Right ventricle myocardium inferior (tissue), 1 donor: ENCODE results near the gene CLDN9. TPM values are rescaled to one million over a fixed set of nuclear protein-coding genes. Genes with fewer than 3 reads are reported as not detected.
"Not testable (repeated sequence)": the region's sequence is repeated elsewhere in the genome, so short reads cannot be mapped to it uniquely, and the experiment has no call there.

Experiments used
- ATAC-seq: fragments of 200-7000 bp; cut with Tn5 transposase; one replicate; pipeline ENCODE4 v1.9.1; 2020; ENCODE audit warnings: mild to moderate bottlenecking, moderate library complexity
- DNase-seq: peaks from one replicate; pipeline ENCODE4 v3.0.0; 2021; ENCODE audit errors: missing footprints
- intact Hi-C: fragments of 100-400 bp; cut with DNase I; formaldehyde crosslinking; loops from one replicate; pipeline ENCODE4 v1.11.0; 2022
- total RNA-seq: library from RNA; stranded (reverse); fragmentation: NEBNext Ultra II Directional; extraction: Animal tissue kit (Norgen Biotek cat#: 25700); gene quantifications from one replicate; pipeline ENCODE4 v1.2.1, GENCODE V29; 2021
- donor health status: DM: no; HTN: yes; CAD: no; lungs with severe emphysema.

CLDN9 gene
- total RNA-seq, 1 donor from 2014 or later, result 0.32 TPM

DNA sequence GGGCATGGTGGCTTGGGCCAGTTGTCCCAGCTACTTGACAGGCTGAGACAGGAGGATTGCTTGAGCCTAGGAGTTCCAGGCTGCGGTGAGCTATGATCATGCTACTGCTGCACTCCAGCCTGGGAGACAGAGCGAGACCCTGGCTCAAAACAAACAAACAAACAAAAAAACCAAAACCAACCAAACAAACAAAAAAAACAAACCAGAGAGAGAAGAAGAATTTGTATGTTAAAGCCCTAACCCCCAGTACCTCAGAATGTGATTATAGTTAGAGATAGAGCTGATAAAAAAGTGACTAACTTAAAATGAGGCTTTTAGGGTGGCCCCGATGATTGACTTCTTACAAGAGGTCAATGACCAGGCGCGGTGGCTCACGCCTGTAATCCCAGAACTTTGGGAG, 32.0 kb downstream of the CLDN9 start:
- intact Hi-C loops, result no loop called here
- no peak for ATAC-seq
- no peak for DNase-seq

DNA sequence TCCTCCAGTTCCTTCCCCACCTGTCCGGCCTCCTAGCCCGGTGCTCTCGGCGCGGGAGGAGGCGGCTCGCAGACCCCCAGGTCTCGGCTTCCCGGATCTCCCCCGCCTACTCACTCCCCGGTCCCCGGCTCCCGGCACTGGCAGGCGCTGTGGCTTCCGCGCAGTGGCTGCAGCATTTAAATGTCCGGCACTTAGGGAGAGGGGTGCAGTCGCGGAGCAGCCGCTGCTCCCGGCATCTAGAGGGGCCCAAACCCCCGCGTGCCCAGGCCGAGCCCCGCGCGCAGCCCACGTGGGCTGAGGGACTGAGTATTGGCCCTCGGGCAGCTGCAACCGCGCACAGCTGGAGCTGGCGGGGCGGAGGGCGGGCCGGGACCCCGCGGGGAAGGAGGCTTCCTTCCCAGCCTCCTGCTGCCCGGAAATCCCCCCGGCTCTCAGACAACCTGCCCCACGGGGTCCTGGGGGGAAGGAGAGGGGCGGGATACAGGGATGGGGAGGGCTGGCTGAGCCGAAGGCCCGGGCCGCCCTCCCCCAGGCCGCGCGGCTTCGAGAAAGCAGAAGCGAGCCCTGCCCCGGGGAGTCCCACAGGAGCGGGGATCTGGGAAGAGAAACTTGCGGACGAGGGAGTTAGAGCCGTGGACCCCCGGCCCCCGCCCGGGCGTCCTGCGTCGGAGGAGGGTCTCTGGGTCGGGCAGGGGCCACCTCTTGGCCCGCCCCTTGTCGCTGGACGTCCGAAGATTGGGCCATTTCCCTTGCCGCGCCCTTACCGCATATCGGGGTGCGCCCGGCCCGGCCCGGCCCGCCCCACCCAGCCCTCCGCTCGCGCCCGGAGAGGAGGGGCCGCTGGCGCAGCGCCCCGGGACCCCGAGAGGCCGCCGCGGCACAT, 33.3 kb downstream of the CLDN9 start, which contains the start of gene MMP25:
TSS of gene MMP25 (plus strand) at position 804 of the 883 bp plus-strand sequence. CDS start 357 bp downstream, outside the sequence.
- DNase-seq (peak; percentile 87), ATAC-seq (peak; percentile 59)
- intact Hi-C loops, result no loop called here

DNA sequence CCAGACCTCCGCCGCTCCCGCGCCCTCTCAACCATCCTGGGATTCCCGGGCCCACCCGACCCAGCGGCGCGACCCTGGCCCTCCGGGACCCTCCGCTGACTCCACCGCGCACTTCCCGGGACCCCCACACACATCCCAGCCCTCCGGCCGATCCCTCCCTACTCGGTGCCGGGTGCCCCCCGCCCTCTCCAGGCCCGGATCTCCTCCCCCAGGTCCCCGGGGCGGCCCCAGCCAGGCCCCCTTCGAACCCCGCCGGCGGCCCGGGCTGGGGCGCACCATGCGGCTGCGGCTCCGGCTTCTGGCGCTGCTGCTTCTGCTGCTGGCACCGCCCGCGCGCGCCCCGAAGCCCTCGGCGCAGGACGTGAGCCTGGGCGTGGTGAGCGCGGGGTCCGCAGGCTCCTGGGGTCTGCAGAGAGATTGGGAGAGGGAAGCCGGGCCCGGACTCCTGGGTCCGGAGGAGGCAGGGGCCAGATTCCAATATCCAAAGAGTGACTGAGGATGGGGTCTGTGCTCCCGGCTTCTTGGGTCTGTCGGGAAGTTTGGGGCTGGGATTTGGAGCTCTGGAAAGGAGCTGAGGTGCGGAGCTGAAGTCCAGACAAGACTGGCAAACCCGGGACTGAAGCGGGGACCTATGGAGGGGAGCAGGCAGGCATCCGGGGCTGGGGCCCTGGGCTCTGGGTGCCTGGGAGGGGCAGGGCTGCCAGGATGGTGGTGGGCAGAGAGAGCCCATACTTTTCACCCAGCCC, 34.1 kb downstream of the CLDN9 start:
- peak; percentile 67 for DNase-seq
- peak; percentile 4 for ATAC-seq
- intact Hi-C loops, result no loop called here

DNA sequence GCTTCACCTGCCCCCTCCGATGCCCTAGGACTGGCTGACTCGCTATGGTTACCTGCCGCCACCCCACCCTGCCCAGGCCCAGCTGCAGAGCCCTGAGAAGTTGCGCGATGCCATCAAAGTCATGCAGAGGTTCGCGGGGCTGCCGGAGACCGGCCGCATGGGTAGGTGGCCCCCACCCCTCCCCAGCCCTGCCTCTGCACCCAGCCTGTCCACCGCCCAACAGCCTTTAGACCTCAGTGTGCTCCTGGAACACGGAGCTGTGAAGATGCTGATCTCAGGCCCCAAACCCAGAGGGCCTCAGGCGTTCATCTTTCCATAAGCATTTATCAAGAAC, 34.6 kb downstream of the CLDN9 start:
- peak; percentile 70 for DNase-seq
- ATAC-seq, result no peak
- intact Hi-C loops, result no loop called here

DNA sequence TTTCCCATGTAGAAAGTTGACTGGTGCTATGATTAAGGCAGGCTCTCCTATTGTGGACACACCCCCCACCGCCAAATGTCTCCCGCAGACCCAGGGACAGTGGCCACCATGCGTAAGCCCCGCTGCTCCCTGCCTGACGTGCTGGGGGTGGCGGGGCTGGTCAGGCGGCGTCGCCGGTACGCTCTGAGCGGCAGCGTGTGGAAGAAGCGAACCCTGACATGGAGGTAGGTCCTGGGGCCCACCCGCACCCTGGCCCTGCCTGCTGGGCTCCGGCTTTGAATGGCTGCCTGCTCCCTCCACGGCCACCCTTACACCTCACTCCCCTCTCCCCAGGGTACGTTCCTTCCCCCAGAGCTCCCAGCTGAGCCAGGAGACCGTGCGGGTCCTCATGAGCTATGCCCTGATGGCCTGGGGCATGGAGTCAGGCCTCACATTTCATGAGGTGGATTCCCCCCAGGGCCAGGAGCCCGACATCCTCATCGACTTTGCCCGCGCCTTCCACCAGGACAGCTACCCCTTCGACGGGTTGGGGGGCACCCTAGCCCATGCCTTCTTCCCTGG, 37.3 kb downstream of the CLDN9 start:
- no peak for ATAC-seq
- intact Hi-C loops, result no loop called here
- DNase-seq, result peak; percentile 60

DNA sequence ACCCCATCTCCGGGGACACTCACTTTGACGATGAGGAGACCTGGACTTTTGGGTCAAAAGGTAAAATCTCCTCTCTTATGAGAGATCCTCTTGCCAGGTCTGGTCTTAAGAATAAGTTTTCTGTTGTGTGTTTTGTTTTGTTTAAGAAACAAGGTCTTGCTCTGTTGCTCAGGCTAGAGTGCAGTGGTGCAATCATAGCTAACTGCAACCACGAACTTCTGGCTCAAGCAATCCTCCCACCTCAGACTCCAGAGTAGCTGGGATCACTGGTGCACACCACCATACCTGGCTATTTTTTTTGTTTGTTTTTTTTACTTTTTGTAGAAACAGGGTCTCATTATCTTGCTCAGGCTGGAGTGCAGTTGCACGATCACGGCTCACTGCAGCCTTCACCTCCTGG, 37.8 kb downstream of the CLDN9 start:
- DNase-seq, result no peak
- intact Hi-C loops, result no loop called here
- no peak for ATAC-seq

DNA sequence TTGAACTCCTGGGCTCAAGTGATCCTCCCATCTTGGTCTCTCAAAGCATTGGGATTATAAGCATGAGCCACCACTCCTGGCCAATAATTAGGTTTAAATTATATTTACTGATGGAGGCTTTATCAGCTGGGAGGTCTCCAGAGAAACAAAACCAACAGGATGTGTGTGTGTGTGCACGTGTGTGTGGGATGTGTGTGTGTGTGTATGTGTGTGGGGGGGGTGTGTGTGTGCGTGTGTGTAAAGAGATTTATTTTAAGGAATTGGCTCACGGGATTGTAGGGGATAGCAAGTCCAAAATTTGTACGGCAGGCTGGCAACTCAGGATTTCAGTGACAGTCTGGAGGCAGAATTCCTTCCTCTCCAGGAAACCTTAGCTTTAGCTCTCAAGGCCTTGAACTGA, 38.3 kb downstream of the CLDN9 start:
- peak; percentile 22 for DNase-seq
- intact Hi-C loops, result no loop called here
- no peak for ATAC-seq

DNA sequence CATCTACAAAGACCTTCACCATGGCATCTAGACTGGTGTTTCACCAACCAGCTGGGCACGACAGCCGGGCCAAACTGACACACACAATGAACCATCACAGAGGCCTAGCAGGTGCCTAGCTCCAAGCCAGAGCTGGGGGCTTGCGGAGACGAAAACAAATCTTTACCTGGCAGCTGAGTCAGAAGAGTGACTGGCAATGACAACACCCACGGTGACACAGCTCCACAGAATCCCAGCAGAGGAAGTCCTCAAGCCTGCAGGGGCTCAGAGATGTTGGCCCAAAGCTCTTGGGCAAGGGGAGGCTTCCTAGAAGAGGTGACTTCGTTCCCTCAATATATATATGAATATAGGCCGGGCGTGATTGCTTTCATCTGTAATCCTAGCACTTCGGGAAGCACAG, 38.8 kb downstream of the CLDN9 start:
- intact Hi-C loops, result no loop called here
- ATAC-seq (no peak), DNase-seq (peak; percentile 63)

DNA sequence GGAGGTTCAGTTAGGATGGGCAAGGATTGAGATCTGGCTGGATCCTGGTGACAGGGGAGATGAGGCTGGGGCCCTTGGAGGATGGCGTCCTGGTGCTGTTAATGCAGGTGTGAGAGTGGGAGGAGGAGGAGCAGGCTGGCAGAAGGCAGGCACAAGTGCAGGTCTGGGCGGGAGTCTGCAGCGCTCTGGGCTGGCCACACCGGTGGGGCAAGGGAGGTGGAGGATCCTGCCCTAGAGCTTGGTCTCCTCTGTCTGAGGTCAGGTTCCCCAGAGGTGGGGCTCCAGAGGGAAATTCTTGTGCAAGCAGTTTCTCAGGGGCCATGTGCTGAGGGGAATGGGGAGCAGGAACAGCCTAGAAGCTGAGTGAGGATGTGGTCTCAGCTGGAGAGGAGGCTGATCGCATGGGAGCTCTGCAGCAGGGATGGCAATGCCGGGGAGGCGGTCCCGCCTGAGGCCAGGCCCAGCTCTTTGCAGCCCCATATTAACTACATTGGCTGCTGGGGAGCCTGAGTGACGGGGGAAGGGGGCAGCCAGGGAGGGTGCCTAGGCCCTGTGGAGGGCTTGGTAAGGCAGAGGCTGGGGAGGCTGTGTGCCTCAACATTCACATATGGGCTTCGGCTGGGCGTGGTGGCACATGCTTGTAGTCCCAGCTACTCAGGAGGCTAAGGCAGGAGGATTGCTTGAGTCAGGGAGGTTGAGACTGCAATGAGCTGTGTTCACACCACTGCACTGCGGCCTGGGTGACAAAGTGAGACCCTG, 40.0 kb downstream of the CLDN9 start:
- peak; percentile 20 for DNase-seq
- intact Hi-C loops, ATAC-seq: not testable (repeated sequence)

DNA sequence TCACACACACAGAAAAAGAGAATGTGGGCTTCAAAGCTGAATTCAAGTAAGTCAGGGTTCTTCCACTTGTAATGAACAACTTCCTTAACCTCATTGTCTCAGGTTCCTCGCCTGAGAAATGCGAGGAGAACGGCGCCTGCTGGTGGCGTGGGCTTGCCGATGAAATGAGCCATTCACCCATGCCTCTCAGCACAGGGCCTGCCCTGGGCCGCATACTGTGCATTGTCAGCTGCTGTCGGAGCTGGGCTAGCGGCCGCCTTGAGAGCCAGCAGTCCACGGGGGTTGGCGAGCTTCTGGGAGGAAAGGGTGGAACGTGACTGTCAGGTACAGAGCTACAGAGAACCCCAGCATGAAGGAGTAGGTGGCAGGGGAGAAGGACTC, 40.6 kb downstream of the CLDN9 start:
- ATAC-seq, intact Hi-C loops: not testable (repeated sequence)
- DNase-seq, result peak; percentile 62

DNA sequence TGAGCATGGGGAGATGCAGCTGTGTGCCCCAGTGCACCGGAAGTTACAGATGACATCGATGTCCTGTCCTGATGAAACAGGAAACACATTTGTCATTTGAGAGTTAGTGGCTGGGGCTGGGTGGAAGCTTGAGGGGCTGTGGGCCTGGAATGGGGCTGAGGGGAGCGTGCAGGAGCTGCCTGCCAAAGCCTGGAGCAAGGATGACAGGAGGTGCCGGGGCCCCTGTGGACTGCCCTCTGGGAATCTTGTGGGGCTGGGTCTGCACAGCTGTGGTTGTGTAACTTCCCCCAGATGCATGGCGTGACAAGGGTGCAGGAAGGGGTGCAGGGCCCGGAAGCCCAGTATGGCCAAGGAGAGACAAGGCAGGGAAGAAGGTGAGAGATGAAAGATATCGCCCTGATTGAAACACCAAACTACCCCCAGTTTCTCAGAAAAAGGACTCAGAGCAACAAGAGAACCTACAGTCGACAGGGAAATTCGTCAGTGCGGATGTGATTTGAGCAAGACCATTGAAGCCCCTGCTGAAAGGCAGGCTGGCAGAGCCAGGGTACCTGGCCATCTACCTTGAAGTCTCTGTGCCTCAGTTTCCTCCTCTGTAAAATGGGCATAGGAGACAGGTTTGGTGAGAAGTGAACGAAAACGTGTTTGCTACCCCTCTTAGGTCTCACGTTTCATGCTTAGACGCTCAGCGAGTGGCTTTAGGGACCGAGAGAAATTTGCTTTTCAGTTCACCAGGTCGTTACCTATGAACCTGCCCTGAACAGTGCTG, 42.4 kb downstream of the CLDN9 start:
- peak; percentile 60 for DNase-seq
- intact Hi-C loops, result loop anchor here (5.0 kb wide), 2 partner anchors 52 to 112 kb away; no protein-coding TSS in a partner anchor
- ATAC-seq, result no peak

DNA sequence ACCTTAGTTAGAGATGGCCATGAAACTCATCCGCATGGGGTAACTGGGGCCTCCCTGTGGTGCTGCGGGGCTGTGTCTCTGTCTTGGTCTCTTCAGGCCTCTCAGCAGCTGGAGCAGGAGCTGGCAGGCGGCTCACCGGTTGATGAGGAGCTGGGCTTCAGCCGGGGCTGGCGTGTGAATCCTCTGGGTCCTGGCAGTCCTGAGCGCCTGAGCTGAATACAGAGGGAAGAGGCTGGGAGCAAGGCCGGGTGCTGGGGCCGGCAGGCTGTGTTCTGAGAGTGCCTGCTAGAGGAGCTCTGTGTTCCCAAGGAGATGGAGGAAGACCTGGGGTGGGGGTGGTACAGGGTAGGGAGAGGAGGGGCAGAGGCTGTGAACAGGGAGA, 43.0 kb downstream of the CLDN9 start:
- intact Hi-C loops, result loop anchor here (5.0 kb wide), 2 partner anchors 52 to 112 kb away; no protein-coding TSS in a partner anchor
- not testable (repeated sequence) for ATAC-seq
- DNase-seq, result peak; percentile 45

DNA sequence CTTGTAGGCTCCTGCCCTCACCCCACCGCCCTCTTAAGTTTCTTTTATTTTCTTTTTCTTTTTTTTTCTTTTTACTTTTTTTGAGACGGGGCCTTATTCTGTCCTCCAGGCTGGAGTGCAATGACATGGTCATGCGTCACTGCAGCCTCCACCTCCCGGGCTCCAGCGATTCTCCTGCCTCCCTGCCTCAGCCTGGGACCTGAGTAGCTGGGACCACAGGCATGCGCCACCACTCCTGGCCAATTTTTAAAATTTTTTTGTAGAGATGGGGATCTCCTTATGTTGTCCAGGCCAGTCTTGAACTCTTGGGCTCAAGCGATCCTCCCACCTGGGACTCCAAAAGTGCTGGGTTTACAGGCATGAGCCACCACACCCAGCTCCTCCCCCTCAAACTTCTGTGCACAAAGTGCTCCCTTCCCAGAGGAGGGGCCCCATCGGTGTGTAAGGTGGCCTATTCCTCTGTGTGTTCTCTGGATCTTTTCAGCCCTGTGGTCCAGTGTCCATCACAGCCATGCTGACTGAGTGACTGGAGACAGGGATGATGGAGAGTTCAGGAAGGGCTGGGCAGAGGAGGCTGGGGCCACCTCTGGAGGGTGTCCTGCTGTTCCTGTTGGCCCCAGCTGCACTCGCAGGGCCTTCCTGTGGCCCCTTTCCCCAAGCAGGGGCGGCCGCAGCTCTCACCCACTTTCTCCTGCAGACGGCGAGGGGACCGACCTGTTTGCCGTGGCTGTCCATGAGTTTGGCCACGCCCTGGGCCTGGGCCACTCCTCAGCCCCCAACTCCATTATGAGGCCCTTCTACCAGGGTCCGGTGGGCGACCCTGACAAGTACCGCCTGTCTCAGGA, 43.8 kb downstream of the CLDN9 start:
- DNase-seq, result peak; percentile 45
- intact Hi-C loops, result loop anchor here (5.0 kb wide), 2 partner anchors 51 to 111 kb away; no protein-coding TSS in a partner anchor
- ATAC-seq, result no peak

DNA sequence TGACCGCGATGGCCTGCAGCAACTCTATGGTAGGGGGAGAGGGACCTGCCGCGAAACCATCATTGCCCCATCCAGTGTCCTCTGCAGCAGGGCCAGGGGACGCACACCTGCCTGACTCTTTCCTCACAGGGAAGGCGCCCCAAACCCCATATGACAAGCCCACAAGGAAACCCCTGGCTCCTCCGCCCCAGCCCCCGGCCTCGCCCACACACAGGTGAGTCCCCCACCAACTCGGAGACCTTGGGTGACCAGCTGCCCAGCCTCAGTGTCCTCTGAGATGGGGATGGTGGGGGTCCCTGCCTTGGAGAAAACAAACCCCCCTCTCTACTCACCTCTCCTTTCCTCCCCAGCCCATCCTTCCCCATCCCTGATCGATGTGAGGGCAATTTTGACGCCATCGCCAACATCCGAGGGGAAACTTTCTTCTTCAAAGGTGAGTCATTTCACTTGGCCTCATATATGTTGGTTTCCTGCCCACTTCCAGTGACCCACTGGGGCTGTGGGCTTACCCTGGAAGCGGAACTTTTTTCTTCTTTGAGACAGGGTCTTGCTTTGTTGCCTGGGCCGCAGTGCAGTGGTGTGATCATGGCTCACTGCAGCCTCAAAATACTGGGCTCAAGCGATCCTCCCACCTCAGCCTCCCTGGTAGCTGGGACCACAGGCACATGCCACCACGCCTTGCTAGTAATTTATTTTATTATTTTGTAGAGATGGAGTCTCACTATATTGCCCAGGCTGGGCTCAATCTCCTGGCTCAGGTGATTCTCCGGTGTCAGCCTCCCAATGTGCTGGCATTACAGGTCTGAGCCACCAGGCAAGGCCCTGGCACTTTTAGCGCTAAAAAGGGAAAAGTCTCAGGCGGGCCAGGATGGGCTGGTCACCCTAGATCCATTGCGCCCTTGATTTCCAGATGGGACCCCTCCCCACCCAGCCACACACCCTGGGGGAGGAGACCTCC, 44.7 kb downstream of the CLDN9 start:
- DNase-seq, result peak; percentile 53
- no peak for ATAC-seq
- intact Hi-C loops, result loop anchor here (2.0 to 5.0 kb wide), 5 partner anchors 29 to 110 kb away; no protein-coding TSS in a partner anchor

DNA sequence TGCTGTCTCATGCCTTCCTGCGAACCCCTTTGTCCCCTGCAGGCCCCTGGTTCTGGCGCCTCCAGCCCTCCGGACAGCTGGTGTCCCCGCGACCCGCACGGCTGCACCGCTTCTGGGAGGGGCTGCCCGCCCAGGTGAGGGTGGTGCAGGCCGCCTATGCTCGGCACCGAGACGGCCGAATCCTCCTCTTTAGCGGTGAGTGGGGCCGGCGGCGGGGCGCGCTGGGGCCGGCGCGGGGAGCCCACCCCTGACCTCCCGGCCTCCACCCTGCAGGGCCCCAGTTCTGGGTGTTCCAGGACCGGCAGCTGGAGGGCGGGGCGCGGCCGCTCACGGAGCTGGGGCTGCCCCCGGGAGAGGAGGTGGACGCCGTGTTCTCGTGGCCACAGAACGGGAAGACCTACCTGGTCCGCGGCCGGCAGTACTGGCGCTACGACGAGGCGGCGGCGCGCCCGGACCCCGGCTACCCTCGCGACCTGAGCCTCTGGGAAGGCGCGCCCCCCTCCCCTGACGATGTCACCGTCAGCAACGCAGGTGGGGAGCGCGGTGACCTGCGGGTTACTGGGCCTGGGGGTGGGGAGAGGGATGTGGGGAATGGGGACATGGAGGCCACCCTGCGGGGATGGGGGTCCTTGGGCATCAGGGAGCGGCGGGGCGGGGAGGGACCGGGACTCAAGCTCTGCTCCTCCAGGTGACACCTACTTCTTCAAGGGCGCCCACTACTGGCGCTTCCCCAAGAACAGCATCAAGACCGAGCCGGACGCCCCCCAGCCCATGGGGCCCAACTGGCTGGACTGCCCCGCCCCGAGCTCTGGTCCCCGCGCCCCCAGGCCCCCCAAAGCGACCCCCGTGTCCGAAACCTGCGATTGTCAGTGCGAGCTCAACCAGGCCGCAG, 45.7 kb downstream of the CLDN9 start:
- intact Hi-C loops, result loop anchor here (1.0 to 5.0 kb wide), 6 partner anchors 28 to 109 kb away; no protein-coding TSS in a partner anchor
- DNase-seq (peak; percentile 83), ATAC-seq (peak; percentile 8)
